ENCODE data around the gene TMEM87A.

TMEM87A gene

DNA sequence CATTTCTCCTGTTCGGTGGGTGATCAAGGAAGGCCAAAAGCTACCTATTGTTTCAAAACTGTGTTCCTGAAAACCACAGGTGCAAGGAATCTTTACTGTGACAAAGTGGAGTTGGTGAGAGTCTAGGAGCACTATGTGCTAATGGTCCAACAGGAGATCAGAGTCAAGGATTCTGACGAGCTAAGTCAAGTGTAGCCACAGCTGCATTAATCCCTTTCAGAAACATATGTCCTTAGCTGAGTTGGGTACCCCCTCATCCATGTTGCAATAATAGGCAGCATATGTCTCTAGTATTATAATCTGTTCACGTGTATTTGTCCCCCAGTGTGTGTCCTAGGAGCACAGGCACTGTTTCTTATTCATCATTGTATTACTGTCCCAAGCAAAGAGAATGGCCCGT, 66.8 kb downstream of the TMEM87A start:
- DNase-seq (ENCODE audit: low spot score) (no peak), FAIRE-seq (no peak)

DNA sequence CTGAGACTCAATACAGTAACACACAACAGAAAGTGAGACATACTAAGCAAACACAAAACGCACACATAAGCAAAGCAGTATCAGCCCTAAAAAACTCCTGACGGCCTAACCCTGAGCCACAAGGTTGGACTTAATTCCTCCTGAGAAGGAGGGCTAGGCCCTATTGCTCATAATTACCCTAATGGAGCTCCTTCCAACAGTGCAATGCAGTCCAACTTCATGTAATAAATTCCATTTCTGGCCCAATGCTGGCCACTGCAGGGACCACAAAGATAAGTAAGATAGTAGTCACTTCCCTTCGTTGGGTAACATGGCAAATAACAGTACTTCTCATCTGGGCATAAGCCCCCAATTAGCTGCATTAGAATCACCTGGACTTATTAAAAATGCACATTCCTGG, 69.3 kb downstream of the TMEM87A start:
- no peak for FAIRE-seq
- no peak for DNase-seq (ENCODE audit: low spot score)

DNA sequence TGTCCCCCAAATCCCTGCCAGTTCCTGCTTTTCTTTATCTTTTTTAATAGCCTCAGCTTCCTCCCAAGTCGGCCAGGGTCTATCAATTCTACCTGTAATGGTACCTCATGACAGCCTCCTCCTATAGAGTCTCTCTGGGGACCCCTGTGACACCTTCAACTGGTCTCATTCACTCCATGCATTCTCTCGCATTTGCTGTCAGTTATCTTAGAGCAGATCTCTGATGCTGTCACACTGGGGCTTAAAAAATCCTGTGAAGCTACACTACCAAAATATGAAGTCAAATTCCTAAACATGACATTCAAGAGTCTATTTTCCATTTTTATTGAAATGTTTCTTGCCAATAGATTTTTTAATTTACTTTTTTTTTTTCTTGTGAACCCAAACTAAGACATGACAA, 70.6 kb downstream of the TMEM87A start:
- FAIRE-seq: no peak
- DNase-seq (ENCODE audit: low spot score): no peak

DNA sequence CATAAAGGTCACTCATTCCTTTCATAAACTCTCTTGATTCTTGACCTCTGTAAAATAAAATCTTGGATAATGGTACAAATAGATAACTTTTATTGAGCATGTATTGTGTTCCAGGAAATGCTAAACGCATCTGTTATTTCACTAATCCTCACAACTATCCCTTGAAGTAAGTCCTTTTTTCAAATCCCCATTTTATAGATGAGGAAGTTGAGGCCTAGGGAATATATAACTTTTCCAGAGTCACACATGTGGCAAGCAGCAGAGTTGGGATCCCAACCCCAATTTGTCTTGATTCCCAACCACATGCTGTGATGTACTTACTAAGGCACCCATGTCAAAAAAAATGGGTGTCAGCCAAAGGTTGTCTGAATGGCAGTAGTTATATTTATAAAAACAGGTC, 71.4 kb downstream of the TMEM87A start:
- DNase-seq (ENCODE audit: low spot score) (no peak), FAIRE-seq (no peak)

DNA sequence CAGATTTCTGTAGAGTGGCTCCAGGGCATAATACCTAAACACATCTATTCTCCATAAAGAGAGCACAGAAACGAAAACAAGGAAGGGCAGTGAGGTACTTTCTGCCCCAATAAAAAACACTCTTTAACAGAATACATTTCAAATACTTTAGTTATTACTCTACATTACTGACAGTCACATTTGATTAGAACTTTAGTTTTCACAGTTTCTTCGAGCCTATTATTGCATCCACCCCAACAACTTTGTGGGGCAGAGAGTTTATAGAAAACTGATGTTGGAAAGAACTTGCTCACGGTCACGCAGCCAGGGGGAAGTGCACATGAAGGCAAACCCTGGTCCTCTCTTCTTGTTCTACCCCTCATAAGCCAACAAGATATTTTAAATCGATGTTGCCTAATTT, 74.1 kb downstream of the TMEM87A start:
- no peak for FAIRE-seq
- DNase-seq (ENCODE audit: low spot score): no peak

DNA sequence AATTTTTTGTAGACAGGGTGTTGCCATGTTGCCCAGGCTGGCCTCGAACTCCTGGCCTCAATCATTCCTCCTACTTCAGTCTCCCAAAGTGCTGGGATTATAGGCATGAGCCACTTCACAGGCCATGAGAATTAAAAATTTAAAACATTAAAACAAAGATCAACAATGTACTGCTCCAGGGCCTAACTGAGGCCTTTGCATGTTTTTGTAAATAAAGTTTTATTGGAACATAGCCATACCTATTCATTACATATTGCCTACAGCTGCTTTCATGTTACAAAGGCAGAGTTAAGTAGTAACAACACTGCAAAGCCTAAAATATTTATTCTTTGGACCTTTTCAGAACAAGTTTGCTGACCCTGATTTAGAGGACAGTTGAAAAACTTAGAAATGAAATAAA, 74.7 kb downstream of the TMEM87A start:
- DNase-seq (ENCODE audit: low spot score): no peak
- FAIRE-seq: no peak

DNA sequence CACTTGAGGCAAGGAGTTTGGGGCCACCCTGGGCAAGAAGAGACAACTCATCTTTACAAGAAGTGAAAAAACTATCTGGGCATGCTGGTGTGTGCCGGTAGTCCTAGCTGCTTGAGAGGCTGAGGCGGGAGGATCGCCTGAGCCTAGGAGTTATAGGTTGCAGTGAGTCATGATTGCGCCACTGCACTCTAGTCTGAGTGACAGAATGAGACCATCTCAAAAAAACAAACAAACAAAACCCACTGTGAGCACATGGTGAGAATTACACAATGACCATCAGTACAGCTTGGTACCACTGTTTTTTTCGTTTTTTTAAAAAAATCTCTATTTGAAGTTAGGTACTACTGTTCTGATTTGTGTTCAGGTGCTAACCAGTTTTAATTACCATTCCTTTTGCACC, 78.7 kb downstream of the TMEM87A start:
- FAIRE-seq (no peak), DNase-seq (ENCODE audit: low spot score) (no peak)

DNA sequence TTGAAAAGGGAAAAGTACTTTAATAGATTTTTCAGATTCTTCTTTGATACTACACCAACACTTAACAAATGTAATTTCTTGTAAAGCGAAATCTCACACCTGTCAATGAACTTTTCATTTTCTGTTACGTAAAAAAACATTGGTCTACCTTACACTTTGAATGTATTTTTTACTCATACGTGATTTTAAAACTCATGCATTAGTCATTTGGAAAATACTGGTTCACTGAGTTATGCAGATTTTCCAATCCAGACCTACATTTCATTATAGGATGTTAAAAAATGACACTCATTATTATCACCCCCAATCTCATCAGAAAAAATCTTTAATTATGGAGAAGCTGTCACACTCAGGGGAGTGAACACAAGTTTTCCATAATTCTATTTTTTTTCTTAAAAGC, 79.8 kb downstream of the TMEM87A start:
- DNase-seq (ENCODE audit: low spot score) (no peak), FAIRE-seq (no peak)

DNA sequence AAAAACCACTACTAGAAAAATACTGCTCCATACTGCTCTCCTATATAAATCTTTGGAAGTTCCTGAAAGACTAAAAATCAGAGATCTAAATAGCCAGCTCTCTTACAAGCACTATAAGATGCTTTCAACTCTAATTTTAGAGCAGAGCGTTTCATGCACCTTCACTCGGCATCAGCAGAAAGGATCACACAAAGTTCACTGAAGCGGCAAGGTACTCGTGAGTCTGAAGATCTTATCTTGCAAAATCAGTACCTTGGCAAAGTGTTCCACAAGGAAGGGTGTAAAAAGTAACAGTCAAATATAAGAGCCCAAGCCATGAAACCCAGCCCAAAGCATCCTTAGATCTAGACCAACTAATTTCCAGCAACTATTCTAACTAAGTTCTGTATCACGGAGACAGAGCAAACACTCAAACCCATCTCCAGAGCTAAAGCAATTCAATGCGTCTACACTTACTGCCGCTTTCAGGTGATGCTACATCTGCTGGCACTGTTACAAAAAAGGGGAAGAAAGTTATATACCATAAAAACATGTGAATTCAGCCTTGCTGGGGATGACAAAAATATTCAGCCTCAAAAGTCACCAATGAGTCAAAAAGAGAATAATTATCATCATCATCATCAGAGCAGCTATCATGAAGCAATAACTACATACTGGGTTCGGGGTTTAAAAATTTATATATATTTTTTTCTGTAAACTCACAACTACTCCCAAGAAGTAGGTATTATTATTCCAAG, 81.5 kb downstream of the TMEM87A start:
- FAIRE-seq (no peak), DNase-seq (ENCODE audit: low spot score) (no peak)

DNA sequence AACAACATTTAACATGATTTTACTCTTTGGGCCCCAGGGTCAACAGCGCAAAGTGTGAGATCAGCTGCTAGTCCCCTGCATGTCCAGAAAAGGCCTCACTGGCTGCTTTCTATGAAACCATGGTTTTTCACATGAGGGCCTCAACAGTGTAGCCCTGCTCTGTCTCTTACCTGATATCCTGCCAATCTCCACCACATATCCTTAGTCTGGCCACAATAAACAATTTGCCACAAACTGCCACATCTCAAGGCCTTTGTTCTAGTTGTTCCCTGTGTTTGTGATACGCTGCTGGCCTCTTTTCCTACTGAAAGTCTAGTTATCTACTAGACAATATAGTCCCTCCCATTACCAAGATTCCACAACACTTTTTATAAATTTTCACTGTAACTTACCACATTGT, 82.9 kb downstream of the TMEM87A start:
- DNase-seq (ENCODE audit: low spot score) (no peak), FAIRE-seq (no peak)

DNA sequence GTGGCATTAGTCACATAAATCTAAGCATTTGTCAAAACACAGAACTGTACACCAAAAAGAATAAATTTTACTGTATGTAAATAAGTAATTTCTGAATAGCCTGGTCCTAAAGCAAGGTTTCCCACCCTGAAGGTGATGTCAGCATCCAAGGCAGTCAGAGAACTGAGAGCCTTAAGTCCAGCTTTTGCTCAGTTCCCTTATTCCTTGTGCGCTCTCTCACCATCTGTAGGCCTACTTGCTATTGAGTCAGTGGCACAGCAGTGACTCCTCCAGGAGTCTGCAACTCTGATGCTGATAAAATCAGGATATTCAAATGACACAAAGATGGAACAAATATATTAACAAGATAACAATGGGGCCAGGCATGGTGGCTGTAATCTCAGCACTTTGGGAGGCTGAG, 87.4 kb downstream of the TMEM87A start:
- FAIRE-seq (no peak), DNase-seq (ENCODE audit: low spot score) (no peak)

DNA sequence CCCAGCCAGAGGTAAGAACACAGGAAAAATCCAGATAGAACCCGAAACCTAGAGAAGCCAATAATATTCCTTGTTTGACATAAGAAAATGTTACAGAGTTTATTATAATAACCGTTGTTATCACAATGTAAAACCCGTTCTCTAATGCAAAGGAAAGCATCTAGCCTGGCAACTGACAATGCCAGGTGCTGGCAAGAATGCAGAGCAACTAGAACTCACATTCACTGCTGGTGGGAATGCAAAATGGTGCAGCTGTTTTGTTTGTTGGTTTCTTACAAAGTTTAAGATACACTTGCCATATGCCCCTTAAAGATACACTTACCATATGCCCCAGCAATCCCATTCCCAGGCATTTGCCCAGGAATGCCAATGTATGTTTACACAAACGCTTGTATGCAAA, 88.5 kb downstream of the TMEM87A start:
- FAIRE-seq (no peak), DNase-seq (ENCODE audit: low spot score) (no peak)

DNA sequence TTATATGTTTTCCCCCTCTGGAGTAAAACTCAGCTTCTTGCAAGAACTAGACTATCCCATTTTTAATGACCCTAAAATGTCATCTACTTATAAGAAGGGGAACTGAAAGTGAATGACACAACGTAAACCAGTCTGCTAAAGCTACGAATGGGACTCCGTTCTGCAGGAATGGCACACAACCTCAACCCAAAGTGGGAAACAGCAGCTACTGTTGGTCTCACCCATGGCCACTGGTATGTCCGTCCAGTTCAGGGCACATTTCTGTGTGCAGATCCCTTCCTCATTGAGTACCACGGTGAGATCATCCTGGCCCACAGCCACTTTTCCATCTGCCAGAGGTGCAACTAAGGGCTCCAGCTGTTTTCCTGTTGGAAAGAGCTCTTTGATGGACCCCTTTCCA, 88.9 kb downstream of the TMEM87A start:
- FAIRE-seq (no peak), DNase-seq (ENCODE audit: low spot score) (no peak)

DNA sequence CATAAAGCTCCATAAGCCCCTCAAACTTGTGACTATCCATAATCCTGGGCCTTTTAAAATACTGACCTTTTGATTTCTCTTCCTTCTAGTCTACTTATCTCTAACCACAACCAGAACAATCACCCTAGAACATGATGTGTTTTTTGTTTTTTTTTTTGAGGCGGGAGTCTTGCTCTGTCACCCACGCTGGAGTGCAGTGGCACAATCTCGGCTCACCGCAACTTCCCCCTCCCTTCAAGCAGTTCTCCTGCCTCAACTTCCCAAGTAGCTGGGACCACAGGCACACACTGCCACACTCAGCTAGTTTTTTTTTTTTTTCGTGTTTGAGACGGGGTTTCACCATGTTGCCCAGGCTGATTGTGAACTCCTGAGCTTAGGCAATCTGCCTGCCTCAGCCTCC, 90.3 kb downstream of the TMEM87A start:
- DNase-seq (ENCODE audit: low spot score): no peak
- no peak for FAIRE-seq

DNA sequence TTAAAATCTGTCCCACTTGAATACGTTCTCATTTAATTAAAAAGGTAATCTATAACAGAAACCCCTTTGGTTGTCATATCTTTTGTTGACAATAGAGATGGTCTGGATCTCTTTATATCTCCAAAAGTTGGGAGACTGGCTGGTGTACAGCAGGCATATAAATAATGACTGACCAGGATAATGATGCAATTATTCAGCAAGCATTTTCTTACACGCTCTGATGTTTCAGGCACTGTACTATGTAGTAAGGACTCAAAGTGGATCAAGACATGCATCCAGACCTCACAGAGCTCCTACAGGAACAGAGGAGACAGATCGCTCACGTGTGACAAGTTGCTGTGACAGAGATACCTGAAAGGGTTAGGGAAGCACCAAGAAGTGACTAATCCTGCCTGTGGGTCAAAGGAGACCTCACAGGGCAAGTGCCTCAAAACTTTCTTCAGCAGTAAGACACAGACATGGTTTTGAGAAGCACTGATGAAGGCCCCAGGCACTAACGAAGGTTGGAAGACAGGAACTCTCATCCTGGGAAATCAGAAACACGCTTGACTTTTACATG, 90.8 kb downstream of the TMEM87A start:
- FAIRE-seq (no peak), DNase-seq (ENCODE audit: low spot score) (no peak)

DNA sequence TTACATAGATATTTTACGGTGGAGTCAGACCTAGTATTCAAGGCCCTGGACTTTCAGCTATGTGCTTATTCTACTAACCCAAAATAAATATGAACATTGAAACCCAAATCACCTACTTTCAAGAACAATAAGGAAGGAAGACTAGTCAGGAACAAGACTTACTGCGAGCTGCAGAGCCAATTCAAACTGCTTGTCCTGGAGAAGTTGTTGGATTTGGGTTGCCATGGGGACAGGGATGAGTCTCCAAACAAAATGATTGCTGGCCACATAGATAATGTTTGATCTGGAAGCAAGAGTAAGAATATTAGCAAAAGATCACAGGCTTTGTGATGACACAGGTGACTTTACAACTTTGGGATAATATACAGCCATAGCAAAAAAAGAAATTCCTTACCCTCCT, 95.2 kb downstream of the TMEM87A start:
- FAIRE-seq (no peak), DNase-seq (ENCODE audit: low spot score) (no peak)

DNA sequence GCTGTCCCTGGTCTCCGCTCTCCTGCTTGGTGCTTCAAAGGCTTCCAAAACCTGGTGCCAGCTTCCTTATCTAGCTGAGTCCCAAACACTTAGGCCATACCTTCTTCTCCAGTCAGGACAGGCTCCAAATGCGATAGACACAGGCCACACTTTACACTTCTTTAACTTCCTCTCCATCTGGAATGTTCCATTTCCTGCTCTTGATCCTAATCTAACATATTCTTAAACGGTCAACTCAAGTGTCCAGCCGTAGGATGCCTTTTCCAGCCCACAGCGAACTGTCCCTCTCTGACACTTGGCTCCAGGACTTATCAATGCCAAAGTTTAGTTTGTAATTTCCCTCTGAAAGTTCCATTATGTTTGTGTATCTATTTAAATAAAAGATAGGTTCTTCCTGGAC, 97.6 kb downstream of the TMEM87A start:
- no peak for FAIRE-seq
- DNase-seq (ENCODE audit: low spot score): no peak

DNA sequence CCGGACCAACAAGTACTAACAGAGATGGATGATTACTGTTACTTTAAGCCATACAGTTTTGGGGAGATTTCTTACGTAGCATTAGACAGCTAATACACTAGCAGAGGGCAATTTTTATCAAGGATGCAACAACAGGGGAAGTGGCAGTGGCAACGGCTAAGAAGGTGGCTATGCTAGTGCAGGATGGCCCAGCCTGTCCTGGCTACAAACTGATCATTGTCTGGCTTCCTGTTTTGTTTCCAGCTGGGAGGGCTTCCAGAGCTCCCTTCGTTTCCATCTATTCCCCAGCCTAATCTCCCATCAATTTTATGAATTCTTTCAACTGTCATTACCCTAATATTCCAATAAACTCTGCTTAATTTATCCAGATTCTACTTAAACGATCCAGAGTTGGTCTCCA, 100.8 kb downstream of the TMEM87A start:
- DNase-seq (ENCODE audit: low spot score) (no peak), FAIRE-seq (no peak)

DNA sequence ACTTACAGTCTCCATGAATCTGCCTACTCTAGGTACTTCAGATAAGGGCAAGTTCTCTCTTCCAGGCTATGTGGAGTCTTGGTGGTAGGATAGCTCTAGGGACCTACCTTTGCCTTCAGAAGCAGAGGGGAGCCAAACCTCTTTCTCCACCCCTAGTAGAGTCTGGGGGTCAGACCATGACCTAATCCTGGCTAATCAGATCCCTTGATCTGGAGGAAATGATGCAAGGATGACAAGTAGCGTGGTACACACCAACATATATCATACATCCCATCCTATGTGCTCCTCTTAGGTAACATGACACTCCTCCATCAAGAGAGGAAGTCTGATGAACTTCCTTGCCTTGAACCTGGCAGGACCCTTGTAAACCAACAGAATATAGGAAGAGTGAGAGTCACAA, 101.4 kb downstream of the TMEM87A start:
- no peak for DNase-seq (ENCODE audit: low spot score)
- FAIRE-seq: no peak

DNA sequence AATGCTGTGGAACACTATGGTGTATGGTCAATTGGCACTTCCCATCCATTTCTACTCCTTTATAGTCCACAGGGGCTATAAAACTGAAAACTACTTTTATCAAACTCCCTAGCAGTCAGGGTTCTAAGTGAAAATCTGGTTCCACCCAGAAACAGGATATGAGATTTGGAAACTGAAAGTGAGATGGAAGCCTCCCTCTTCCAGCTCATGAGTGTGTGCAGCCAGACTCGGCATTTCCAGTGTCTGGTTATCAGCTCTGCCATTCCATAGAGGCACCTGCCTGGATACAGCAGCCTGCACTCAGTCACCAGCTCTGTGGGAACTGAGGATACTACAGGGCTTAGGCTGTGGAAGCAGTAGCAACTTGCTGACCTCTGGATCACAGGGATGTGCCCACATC, 102.1 kb downstream of the TMEM87A start:
- FAIRE-seq (no peak), DNase-seq (ENCODE audit: low spot score) (no peak)

DNA sequence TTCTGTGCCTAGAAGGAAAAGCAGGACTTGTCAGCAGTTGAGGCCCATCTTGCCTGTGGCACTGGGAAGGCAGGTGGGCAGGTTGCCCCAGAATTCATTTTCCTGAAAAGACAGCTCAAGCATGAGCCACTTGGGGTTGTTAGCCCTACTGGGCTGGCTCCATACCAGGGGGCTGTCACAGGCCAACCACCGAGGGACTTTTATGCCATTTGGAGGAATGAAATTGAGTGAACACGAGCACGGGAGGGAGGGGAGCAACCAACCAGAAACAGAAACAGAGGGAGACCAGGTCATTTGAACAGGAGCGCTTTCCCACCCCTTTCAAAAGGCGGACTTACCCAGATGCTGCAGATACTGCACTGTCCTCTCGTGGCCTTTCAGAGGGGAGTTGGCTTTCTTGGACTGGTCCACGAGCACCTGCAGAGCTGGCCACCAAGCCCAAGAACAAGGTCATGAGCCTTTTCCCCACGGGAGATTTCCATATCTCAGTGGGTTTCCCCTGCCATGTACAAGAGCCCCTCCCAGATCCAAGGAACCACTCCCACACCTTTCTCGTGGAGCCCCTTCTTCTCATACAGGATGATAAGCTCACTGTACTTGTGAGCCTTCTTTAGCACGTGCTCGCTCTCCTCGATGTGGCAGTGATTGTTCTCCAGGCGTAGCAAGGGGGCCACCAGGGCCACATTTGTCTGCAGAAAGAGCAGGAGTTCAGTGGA, 106.8 kb downstream of the TMEM87A start:
- FAIRE-seq (no peak), DNase-seq (ENCODE audit: low spot score) (no peak)

DNA sequence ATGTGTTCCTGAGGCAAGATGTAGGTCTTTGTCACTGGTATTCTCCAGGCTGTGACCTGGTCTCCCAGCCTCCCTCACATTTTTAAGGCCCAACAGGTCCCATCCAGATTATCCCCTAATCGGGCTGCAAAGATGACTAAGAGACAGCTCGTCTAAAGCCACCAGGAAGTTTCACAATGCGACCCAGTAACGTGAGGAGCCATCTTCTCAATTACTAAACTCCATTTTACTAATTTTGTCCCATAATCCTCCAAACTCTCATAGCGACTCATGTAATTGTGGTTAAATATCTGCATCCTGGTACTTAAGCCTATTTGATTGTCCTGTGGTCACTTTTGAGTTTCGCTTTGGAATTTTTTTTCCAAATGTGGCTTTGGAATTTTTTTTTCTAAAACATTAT, 108.1 kb downstream of the TMEM87A start:
- DNase-seq (ENCODE audit: low spot score): no peak

DNA sequence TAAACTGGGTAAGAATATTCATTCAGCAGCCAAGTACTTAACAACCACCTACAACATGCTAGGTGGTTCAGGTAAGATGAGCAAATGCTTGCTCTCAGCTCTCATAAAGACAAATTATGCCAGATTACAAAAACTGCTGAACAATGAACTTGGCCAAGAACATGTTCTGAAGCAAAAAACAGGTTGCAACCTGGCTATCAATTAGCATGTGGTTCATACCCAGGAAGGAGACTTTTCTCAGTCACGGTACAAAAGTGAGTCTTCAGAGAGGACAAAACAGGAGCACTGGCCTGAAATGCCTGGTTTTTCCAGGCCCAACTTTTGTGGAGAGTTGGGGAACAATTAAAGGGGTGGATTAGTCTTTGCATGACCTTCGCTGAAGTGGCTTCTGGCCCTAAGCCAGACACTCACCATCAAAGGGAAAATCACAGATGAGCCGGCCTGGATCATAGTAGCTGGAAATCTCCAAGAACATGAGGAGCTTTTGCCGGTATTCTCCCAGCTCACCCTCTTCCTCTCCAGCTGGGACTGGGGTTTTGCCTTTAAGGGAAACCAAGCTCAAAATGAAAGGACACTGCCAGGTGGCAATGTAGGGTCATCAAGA, 109.2 kb downstream of the TMEM87A start:
- DNase-seq (ENCODE audit: low spot score): no peak

More for the DNA sequence above, 108.1 kb downstream of the TMEM87A start:
- no peak for FAIRE-seq

More for the DNA sequence above, 109.2 kb downstream of the TMEM87A start:
- no peak for FAIRE-seq

All from urothelium cell line (cell line).